ENCODE data around the gene MEIS3. TPM values are rescaled to one million over a fixed set of nuclear protein-coding genes. Genes with fewer than 3 reads are reported as not detected.

MEIS3 gene
- total RNA-seq, 6 experiments from 2014 or later = 34.1 to 50.3 (median 46.3) TPM

DNA sequence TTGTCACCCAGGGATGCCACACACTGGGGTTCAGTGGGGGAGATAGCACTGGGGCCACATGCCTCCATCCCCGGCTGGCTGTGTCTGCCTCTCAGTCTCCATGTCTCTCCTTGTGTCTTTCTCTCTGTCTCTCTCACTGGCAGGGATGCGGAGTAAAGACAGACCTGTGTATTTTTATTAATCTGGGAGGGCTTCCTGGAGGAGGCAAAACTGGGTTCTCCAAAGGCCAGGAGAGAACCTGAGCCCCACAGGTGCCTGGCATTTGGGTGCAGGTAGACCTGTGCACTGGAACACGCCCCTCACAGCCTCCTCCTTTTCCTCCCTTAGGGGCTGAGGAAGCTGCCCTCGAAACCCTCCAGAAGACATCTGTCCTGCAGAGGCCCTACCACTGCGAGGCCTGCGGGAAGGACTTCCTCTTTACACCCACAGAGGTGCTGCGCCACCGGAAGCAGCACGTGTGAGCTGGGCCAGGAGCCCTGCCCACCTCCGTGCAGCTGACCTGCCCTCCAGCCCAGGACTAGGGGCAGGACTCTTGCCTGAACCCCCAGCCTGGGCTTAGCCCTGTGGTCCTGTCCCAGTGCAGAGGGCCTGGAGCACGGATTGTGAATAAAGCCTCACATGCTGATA is 37.6 kb downstream of the MEIS3 start:
- Mint-ChIP-seq H3K4me1 (ENCODE audit: low read depth) (no peaks in the 10 kb centered on the region), H3K9me3 (no peaks in the 10 kb centered on the region), H3K27me3 (ENCODE audit: insufficient read depth) (peaks cover 4% of the 10 kb centered on the region; the same call in 1 of the 2 replicates), H3K27ac (no peak overlapping the region), H3K4me3 (no peak overlapping the region), H3K36me3 (ENCODE audit: low read depth) (peaks cover 9% of the 10 kb centered on the region)
- TF ChIP-seq, protein P1, sequence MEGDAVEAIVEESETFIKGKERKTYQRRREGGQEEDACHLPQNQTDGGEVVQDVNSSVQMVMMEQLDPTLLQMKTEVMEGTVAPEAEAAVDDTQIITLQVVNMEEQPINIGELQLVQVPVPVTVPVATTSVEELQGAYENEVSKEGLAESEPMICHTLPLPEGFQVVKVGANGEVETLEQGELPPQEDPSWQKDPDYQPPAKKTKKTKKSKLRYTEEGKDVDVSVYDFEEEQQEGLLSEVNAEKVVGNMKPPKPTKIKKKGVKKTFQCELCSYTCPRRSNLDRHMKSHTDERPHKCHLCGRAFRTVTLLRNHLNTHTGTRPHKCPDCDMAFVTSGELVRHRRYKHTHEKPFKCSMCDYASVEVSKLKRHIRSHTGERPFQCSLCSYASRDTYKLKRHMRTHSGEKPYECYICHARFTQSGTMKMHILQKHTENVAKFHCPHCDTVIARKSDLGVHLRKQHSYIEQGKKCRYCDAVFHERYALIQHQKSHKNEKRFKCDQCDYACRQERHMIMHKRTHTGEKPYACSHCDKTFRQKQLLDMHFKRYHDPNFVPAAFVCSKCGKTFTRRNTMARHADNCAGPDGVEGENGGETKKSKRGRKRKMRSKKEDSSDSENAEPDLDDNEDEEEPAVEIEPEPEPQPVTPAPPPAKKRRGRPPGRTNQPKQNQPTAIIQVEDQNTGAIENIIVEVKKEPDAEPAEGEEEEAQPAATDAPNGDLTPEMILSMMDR (IDR thresholded peaks at IDR 0.05) = no peak
- DNase-seq = no peak

DNA sequence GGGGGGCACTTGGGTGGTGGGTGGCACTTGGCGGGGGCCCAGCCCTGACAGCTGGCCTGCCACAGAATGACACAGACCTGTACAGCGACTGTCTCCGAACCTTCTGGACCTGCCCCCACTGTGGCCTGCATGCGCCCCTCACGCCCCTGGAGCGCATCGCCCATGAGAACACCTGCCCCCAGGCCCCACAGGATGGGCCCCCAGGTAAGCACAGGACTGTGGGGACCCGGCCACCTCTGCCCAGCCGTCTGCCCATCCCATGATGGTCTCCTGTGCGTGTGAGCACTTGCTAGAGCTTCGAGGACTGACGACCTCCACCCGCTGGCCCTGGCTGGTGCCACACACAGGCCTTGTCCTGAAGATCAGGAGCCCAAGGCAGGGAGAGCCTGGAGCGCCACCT is 38.2 kb downstream of the MEIS3 start:
- Mint-ChIP-seq H3K27me3 (ENCODE audit: insufficient read depth) (peaks cover 4% of the 10 kb centered on the region; the same call in 1 of the 2 replicates), H3K36me3 (ENCODE audit: low read depth) (peaks cover 9% of the 10 kb centered on the region), H3K4me3 (no peak overlapping the region), H3K9me3 (no peaks in the 10 kb centered on the region), H3K27ac (no peak overlapping the region), H3K4me1 (ENCODE audit: low read depth) (no peaks in the 10 kb centered on the region)
- TF ChIP-seq, protein P1 (IDR thresholded peaks at IDR 0.05) = no peak
- DNase-seq = no peak

DNA sequence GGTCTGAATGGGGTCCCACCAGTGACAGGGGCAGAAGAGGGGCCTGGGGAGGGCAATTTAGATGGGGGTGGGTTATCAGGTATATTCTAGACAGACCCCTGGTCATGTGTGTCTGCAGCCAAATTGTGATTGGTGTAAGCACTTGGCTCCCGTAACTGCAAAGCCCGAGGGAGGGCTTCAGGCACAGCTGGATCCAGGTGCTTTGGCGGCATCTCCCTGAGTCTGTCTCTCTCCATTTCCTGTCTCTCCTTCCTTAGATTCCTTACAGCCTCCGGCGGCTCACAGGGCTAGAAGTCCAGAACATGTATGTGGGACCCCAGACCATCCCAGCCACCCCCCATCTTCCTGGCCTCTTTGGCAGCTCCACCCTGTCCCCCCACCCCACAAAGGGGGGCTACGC is 38.8 kb downstream of the MEIS3 start:
- Mint-ChIP-seq H3K9me3 (no peaks in the 10 kb centered on the region), H3K4me1 (ENCODE audit: low read depth) (no peaks in the 10 kb centered on the region), H3K36me3 (ENCODE audit: low read depth) (peaks cover 9% of the 10 kb centered on the region), H3K4me3 (no peak overlapping the region), H3K27ac (no peak overlapping the region), H3K27me3 (ENCODE audit: insufficient read depth) (peaks cover 4% of the 10 kb centered on the region; the same call in 1 of the 2 replicates)
- TF ChIP-seq, protein P1 (IDR thresholded peaks at IDR 0.05) = no peak
- DNase-seq = no peak

DNA sequence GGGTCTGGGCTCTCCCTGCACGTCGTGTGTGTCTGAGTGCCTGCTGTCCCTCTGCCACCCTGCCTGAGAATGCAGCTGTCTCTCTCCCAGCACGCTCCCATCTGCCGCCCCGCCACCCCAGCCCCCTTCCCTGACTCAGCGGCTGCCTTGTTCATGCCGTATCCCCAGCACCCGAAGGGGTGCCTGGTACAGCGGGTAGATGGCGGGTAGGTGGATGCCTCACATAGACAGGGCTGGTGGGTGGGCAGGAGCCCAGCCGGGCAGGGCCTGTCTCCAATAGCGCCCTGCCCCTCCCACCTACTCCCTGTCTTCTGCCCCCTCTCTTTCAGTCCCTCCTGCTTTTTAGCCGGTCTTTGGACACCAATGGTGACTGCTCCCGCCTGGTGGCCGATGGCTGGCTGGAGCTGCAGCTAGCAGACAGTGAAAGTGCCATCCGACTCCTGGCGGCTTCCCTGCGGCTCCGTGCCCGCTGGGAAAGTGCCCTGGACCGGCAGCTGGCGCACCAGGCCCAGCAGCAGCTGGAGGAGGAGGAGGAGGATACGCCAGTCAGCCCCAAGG is 39.9 kb downstream of the MEIS3 start:
- peaks cover 9% of the 10 kb centered on the region for H3K36me3 Mint-ChIP-seq (ENCODE audit: low read depth)
- no peaks in the 10 kb centered on the region for H3K9me3 Mint-ChIP-seq
- TF ChIP-seq, protein P1 (IDR thresholded peaks at IDR 0.05) = no peak
- H3K27ac Mint-ChIP-seq = no peak overlapping the region
- no peaks in the 10 kb centered on the region for H3K4me1 Mint-ChIP-seq (ENCODE audit: low read depth)
- H3K4me3 Mint-ChIP-seq = no peak overlapping the region
- H3K27me3 Mint-ChIP-seq (ENCODE audit: insufficient read depth) = peaks cover 2% of the 10 kb centered on the region; the same call in 1 of the 2 replicates
- no peak for DNase-seq

DNA sequence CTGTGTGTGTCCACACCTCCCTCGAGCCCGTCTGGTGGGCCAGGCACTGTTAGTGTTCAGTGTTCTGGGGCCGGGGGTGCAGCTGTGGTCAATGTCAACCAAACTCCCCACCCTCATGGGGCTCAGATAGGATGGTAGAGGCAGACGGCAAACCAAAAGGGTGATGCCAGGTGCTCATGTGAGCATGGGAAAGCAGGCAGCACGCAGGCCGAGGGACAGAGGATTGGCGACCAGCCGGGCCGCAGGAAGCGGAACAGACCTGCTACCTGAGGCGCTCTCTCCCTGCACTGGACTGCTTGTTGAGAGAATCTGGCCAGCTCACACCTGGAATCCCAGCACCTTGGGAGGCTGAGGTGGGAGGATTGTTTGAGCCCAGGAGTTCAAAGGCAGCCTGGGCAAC is 41.1 kb downstream of the MEIS3 start:
- no peak for DNase-seq
- peaks cover 9% of the 10 kb centered on the region for H3K36me3 Mint-ChIP-seq (ENCODE audit: low read depth)
- no peaks in the 10 kb centered on the region for H3K4me1 Mint-ChIP-seq (ENCODE audit: low read depth)
- no peak overlapping the region for H3K27ac Mint-ChIP-seq
- TF ChIP-seq, protein P1 (IDR thresholded peaks at IDR 0.05) = no peak
- H3K4me3 Mint-ChIP-seq = no peak overlapping the region
- H3K9me3 Mint-ChIP-seq = no peaks in the 10 kb centered on the region
- H3K27me3 Mint-ChIP-seq (ENCODE audit: insufficient read depth) = peaks cover 2% of the 10 kb centered on the region; the same call in 1 of the 2 replicates

Measured in HFFc6 (cell line).